Activated CD4-positive, alpha-beta T cell treated with anti-CD3 and anti-CD28 coated beads for 36 hours (primary cell): ENCODE measurements around the gene CCNI. TPM values are rescaled to one million over a fixed set of nuclear protein-coding genes. Genes with fewer than 3 reads are reported as not detected.
"Not testable (repeated sequence)": the region's sequence is repeated elsewhere in the genome, so short reads cannot be mapped to it uniquely, and the experiment has no call there.

ENCODE experiments used
- ATAC-seq: fragments of 200-7000 bp; cut with Tn5 transposase; one replicate; pipeline ENCODE4 v1.10.0; 2021; ENCODE audit warnings: mild to moderate bottlenecking, moderate library complexity
- CTCF ChIA-PET: fragments of 350-600 bp; sonication (Branson Sonifier 250); formaldehyde crosslinking; loops from one replicate; lab custom pipeline; 2021; ENCODE audit warnings: antibody characterized with exemption; lab: Charles Lee
- POLR2A ChIA-PET: fragments of 350-600 bp; sonication (Branson Sonifier 250); formaldehyde crosslinking; loops from one replicate; lab custom pipeline; 2021; ENCODE audit warnings: antibody characterized with exemption, inconsistent platforms; lab: Charles Lee
- DNase-seq: peaks from one replicate; pipeline ENCODE4 v3.0.0-alpha.2; 2020
- H3K27ac Mint-ChIP-seq: one replicate; pipeline ENCODE4 v1.8.0; 2021; ENCODE audit warnings: mixed read lengths
- H3K27me3 Mint-ChIP-seq: one replicate; pipeline ENCODE4 v1.8.0; 2021; ENCODE audit warnings: mixed read lengths
- H3K36me3 Mint-ChIP-seq: one replicate; pipeline ENCODE4 v1.8.0; 2021; ENCODE audit warnings: low read depth, mixed read lengths
- H3K4me1 Mint-ChIP-seq: one replicate; pipeline ENCODE4 v1.8.0; 2021; ENCODE audit warnings: mixed read lengths
- H3K4me3 Mint-ChIP-seq: one replicate; pipeline ENCODE4 v1.8.0; 2021; ENCODE audit warnings: mild to moderate bottlenecking, moderate library complexity, mixed read lengths
- H3K9me3 Mint-ChIP-seq: one replicate; pipeline ENCODE4 v1.8.0; 2021; ENCODE audit warnings: low read depth, mixed read lengths
- intact Hi-C, 2 experiments: fragments of 100-400 bp; cut with DNase I in 1 of 2; cut with micrococcal nuclease in 1 of 2; formaldehyde crosslinking; loops; one replicate each; pipeline versions ENCODE4 v1.14.2 to v1.15.1; 2022 to 2024; cut with DNase I, micrococcal nuclease
- total RNA-seq, 2 experiments: library from RNA; stranded (reverse); gene quantifications; one replicate each; pipeline ENCODE4 v1.2.3, GENCODE V29; 2021

CCNI gene
- total RNA-seq, 2 experiments from 2014 or later: 226 to 230 TPM

GRCh38 chr4:77069514-77069913 is 6.3 kb downstream of the CCNI start:
- H3K4me3 Mint-ChIP-seq, H3K27me3 Mint-ChIP-seq, DNase-seq, intact Hi-C loops, H3K9me3 Mint-ChIP-seq, ATAC-seq: not testable (repeated sequence)
- POLR2A ChIA-PET: interaction anchor here (0.8 kb wide), 1 partner anchor 125 kb away, joined by 8 read pairs; no protein-coding TSS in a partner anchor
- H3K27ac Mint-ChIP-seq: peak overlapping the region; percentile 62
- CTCF ChIA-PET: interaction anchor here (1.6 kb wide), 1 partner anchor 60 kb away, joined by 3 read pairs; no protein-coding TSS in a partner anchor
- H3K36me3 Mint-ChIP-seq: peaks cover 25% of the 10 kb centered on the region
- H3K4me1 Mint-ChIP-seq: peaks cover 40% of the 10 kb centered on the region

DNA sequence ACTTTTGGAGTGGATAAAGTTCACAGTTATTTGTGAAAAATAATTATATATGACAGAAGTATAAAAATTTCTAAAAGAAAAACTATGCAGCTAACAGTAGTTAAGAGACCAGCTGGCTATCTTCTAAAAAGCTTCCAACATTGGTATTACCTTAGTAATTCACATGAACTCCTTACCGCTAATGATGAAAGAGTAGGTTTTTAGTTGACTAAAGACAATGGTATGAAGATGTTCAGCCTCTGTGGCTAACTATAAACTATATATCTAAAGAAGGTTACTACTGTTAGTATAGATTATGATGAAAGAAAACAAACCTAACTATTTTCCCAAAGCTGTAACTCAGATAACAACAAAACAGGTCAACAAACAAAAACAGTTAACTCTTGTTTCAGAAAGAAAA is 10.4 kb downstream of the CCNI start:
- ATAC-seq (no peak), DNase-seq (no peak)
- ChIA-PET POLR2A (no interaction called here), CTCF (interaction anchor here (0.5 to 1.8 kb wide), 5 partner anchors 8 to 886 kb away, joined by 3 to 5 read pairs (median 4); no protein-coding TSS in a partner anchor)
- no peak overlapping the region for H3K4me3 Mint-ChIP-seq
- no peaks in the 10 kb centered on the region for H3K9me3 Mint-ChIP-seq
- intact Hi-C loops: no loop called here
- no peaks in the 10 kb centered on the region for H3K27me3 Mint-ChIP-seq
- no peak overlapping the region for H3K27ac Mint-ChIP-seq
- H3K4me1 Mint-ChIP-seq: peaks cover 27% of the 10 kb centered on the region
- H3K36me3 Mint-ChIP-seq: peaks cover 44% of the 10 kb centered on the region

DNA sequence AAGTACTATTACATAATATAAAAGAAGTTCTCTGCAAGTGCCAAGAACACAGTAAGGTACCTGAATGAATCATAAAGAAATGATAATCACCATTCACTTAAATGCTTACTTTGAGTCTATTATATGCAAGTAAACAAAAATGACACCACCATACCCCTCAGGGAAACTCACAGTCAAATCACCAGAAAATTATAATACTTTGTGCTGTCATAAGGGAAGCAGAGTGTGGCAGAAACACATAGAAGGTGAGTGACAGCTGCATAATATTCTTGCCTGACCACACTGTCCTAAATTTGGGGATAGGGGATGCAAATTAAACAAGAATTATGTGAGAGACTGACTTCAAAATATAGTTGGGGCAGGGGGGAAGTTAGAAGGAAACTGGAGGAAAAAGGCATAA is 12.9 kb downstream of the CCNI start:
- intact Hi-C loops: no loop called here
- peak overlapping the region; percentile 27 for H3K27ac Mint-ChIP-seq
- H3K4me1 Mint-ChIP-seq: peaks cover 8% of the 10 kb centered on the region
- ATAC-seq: peak; percentile 73
- H3K36me3 Mint-ChIP-seq: peaks cover 46% of the 10 kb centered on the region
- H3K9me3 Mint-ChIP-seq: no peaks in the 10 kb centered on the region
- ChIA-PET POLR2A (no interaction called here), CTCF (interaction anchor here (0.6 to 1.2 kb wide), 3 partner anchors 18 to 312 kb away, joined by 3 to 5 read pairs (median 3); no protein-coding TSS in a partner anchor)
- no peak overlapping the region for H3K4me3 Mint-ChIP-seq
- H3K27me3 Mint-ChIP-seq: no peaks in the 10 kb centered on the region
- DNase-seq: no peak

DNA sequence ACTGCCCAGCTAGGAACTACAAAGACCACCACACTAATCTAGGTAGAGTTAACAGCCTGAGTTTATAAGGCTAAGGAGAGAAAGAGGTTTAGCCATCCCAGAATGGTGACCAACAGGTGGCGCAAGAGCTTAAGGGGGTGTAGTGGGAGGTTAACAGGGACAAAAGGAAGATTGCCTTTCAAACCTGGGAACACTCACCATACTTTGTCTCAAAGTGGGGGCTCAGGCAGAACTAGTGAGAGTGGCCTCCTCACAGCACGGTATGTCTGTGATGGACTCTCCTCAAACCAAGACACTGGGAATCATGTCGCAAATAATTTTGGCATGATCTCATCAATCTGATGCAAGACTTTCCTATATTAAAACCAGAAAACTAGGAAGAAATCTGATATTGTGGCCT is 23.4 kb downstream of the CCNI start:
- H3K27ac Mint-ChIP-seq: no peak overlapping the region
- no peaks in the 10 kb centered on the region for H3K27me3 Mint-ChIP-seq
- DNase-seq (peak; percentile 65), ATAC-seq (no peak)
- no peak overlapping the region for H3K4me3 Mint-ChIP-seq
- ChIA-PET POLR2A (no interaction called here), CTCF (interaction anchor here (0.5 to 2.9 kb wide), 5 partner anchors 20 to 151 kb away, joined by 3 to 17 read pairs (median 4); no protein-coding TSS in a partner anchor)
- H3K9me3 Mint-ChIP-seq: no peaks in the 10 kb centered on the region
- no peaks in the 10 kb centered on the region for H3K4me1 Mint-ChIP-seq
- peaks cover 51% of the 10 kb centered on the region for H3K36me3 Mint-ChIP-seq
- intact Hi-C loops: loop anchor here (1.0 to 2.0 kb wide), 2 partner anchors 150 to 151 kb away; no protein-coding TSS in a partner anchor

- intact Hi-C loops: no loop called here
- DNase-seq (no peak), ATAC-seq (no peak)
- no peaks in the 10 kb centered on the region for H3K9me3 Mint-ChIP-seq
- H3K4me1 Mint-ChIP-seq: no peaks in the 10 kb centered on the region
- H3K36me3 Mint-ChIP-seq: peaks cover 50% of the 10 kb centered on the region
- no peak overlapping the region for H3K4me3 Mint-ChIP-seq
- CTCF ChIA-PET: interaction anchor here (1.2 kb wide), 1 partner anchor 19 kb away, joined by 3 read pairs; no protein-coding TSS in a partner anchor
- no peak overlapping the region for H3K27ac Mint-ChIP-seq
- H3K27me3 Mint-ChIP-seq: no peaks in the 10 kb centered on the region
- POLR2A ChIA-PET: no interaction called here
Measured at GRCh38 chr4:77050962-77051361, 24.8 kb downstream of the CCNI start.

DNA sequence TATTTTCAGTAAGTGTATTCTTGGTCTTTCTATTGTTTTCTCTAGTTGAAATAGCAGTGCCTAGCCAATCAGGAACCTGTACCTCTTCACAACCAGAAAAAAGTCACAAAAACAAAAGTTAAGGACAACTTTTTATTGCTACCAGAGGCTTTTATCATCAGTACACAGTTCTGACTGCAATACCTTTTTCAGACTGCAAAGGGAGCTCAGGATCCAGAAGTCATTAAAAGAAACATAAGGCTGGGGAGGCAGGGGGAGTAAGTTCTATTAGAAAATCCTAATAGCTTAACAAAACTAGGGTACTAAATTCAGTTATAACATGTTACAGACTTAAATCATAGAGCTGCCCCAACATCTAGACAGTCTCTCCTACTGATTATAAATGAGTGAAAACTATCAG is 28.8 kb downstream of the CCNI start:
- Mint-ChIP-seq H3K27me3 (no peaks in the 10 kb centered on the region), H3K4me3 (no peak overlapping the region), H3K27ac (peak overlapping the region; percentile 34), H3K4me1 (peaks cover 11% of the 10 kb centered on the region), H3K9me3 (no peaks in the 10 kb centered on the region), H3K36me3 (peaks cover 34% of the 10 kb centered on the region)
- POLR2A ChIA-PET: no interaction called here
- ATAC-seq (peak; percentile 34), DNase-seq (no peak)
- CTCF ChIA-PET: interaction anchor here (0.7 to 5.9 kb wide), 8 partner anchors 8 to 262 kb away, joined by 3 to 52 read pairs (median 4); partner anchors contain the start of gene SEPTIN11
- intact Hi-C loops: loop anchor here in 1 of 2 experiments (1.0 kb wide), 1 partner anchor 156 kb away; no protein-coding TSS in a partner anchor

DNA sequence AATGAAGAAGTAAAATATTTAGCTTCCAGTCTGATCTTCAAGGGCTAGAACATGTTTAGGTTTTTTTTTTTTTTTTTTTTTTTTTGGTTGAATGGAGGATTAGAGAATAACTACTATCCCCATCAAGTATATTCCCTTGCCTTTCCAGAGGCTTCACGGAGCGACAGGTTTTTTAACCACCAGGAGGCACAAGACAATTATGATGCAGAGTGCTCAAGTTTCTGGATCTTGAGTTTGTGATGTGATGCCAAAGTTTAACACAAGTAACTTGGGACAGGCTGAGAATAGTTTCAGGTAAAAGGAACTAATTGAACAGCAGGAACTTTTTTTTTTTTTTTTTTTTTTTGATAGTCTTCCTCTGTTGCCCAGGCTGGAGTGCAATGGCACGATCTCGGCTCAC is 30.3 kb downstream of the CCNI start:
- H3K4me1 Mint-ChIP-seq: peaks cover 11% of the 10 kb centered on the region
- intact Hi-C loops: loop anchor here in 1 of 2 experiments (2.0 kb wide), 1 partner anchor 535 kb away; no protein-coding TSS in a partner anchor
- no peak overlapping the region for H3K27ac Mint-ChIP-seq
- POLR2A ChIA-PET: interaction anchor here (0.6 kb wide), 1 partner anchor 255 kb away, joined by 3 read pairs; no protein-coding TSS in a partner anchor
- H3K27me3 Mint-ChIP-seq: no peaks in the 10 kb centered on the region
- no peak for ATAC-seq
- DNase-seq: no peak
- no peak overlapping the region for H3K4me3 Mint-ChIP-seq
- CTCF ChIA-PET: interaction anchor here (0.6 to 5.9 kb wide), 31 partner anchors 8 to 614 kb away, joined by 3 to 52 read pairs (median 3); partner anchors contain the start of gene SEPTIN11
- no peaks in the 10 kb centered on the region for H3K9me3 Mint-ChIP-seq
- H3K36me3 Mint-ChIP-seq: peaks cover 27% of the 10 kb centered on the region

- peaks cover 20% of the 10 kb centered on the region for H3K36me3 Mint-ChIP-seq
- H3K9me3 Mint-ChIP-seq: no peaks in the 10 kb centered on the region
- intact Hi-C loops: loop anchor here (1.0 to 5.0 kb wide), 4 partner anchors 147 to 615 kb away; partner anchors contain the start of gene SOWAHB (in 1 of the 2)
- ChIA-PET POLR2A (no interaction called here), CTCF (interaction anchor here (0.6 to 5.9 kb wide), 28 partner anchors 9 to 613 kb away, joined by 3 to 52 read pairs (median 4); partner anchors contain the start of gene SEPTIN11)
- H3K4me3 Mint-ChIP-seq: no peak overlapping the region
- DNase-seq: no peak
- no peak overlapping the region for H3K27ac Mint-ChIP-seq
- H3K4me1 Mint-ChIP-seq: peaks cover 11% of the 10 kb centered on the region
- peak; percentile 68 for ATAC-seq
- H3K27me3 Mint-ChIP-seq: no peaks in the 10 kb centered on the region
Measured at GRCh38 chr4:77044461-77045150, 31.2 kb downstream of the CCNI start.

DNA sequence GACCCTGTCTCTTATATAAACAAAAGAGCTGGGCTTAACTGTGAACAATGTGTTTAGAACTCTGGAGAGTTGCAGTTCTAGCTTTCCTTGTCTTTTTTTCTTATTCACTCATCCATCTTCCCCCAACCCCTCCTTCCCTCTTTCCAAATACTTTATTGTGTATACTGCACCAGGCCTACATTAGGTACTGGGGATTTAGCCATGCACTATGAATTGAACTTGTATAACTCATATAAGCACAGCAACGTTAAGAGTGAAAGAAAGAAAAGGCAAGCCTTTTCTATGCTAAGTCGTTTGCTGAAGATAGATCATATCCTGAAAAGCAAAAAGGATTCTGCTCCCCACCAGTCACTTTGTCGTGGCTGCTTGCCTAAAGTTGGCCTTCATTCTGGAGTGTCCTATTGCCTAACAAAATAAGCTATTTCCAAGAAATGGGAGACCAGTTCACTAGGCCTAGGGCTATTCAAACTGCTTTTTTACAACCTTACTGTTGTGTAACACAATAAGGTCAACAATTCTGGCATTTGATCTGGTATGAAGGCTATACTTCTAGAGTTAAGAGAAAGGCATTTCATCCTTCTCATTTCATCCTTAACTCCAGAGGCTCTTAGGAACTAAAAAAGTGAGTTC is 32.2 kb downstream of the CCNI start:
- H3K36me3 Mint-ChIP-seq: peaks cover 23% of the 10 kb centered on the region
- no peaks in the 10 kb centered on the region for H3K9me3 Mint-ChIP-seq
- peaks cover under 1% of the 10 kb centered on the region for H3K27me3 Mint-ChIP-seq
- ChIA-PET CTCF (interaction anchor here (0.6 to 5.9 kb wide), 8 partner anchors 10 to 612 kb away, joined by 3 to 52 read pairs (median 6); no protein-coding TSS in a partner anchor), POLR2A (no interaction called here)
- DNase-seq (no peak), ATAC-seq (no peak)
- H3K4me1 Mint-ChIP-seq: peaks cover 11% of the 10 kb centered on the region
- H3K4me3 Mint-ChIP-seq: no peak overlapping the region
- H3K27ac Mint-ChIP-seq: no peak overlapping the region
- intact Hi-C loops: loop anchor here (1.0 to 5.0 kb wide), 4 partner anchors 146 to 614 kb away; partner anchors contain the start of gene SOWAHB (in 1 of the 2)

DNA sequence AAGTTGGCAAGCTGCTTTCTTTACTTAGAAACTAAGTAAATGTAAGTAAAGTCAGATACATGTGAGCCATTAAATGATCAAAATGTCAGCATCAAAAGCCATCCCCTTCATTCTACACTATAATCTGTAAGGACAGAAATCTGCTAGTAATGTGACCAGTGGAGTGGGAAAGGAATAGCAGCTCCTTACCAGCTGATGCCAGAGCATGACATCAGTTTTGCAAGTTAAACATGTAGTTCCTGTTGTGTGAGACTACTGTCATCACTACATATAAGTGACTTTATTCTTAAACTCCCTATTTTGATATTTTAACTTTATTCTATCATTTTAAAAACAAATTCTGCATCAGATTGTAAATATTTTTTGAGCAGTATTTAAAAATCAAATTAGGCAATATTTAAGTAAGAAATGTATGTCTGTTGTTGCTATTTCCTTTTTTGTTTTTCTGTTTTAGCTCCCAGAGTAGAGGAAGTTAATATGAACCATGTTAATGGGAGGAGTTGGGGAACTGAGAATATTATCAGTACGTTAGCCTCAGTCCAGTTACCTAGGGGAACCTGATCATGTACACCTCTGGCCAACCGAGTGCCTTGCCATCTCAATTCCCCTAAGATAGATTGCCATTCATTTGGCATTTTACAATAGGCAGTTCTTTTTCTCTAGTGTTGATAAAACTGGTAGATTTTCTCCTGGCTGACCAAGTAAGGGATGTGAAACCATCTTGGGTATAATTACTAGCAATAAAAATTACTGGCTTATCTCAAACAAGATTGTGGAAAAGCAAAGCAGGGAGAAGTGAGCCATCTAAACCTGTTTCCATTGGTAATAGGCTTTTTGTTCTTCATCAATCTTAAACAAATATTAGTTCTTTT is 34.7 kb downstream of the CCNI start:
- Mint-ChIP-seq H3K27me3 (peaks cover 3% of the 10 kb centered on the region), H3K4me3 (no peak overlapping the region), H3K36me3 (peaks cover 17% of the 10 kb centered on the region), H3K4me1 (peaks cover 11% of the 10 kb centered on the region), H3K27ac (no peak overlapping the region), H3K9me3 (no peaks in the 10 kb centered on the region)
- DNase-seq (no peak), ATAC-seq (no peak)
- POLR2A ChIA-PET: no interaction called here
- intact Hi-C loops: loop anchor here (5.0 kb wide), 2 partner anchors 144 to 609 kb away; partner anchors contain the start of gene SOWAHB (in 1 of the 2)
- CTCF ChIA-PET: interaction anchor here (1.5 to 2.1 kb wide), 2 partner anchors 9 to 162 kb away, joined by 4 to 8 read pairs; no protein-coding TSS in a partner anchor
